Hepatocyte (in vitro differentiated cells): ENCODE data around the gene CALML6. TPM values are rescaled to one million over a fixed set of nuclear protein-coding genes. Genes with fewer than 3 reads are reported as not detected.

Source experiments
- DNase-seq: peaks from one replicate; pipeline ENCODE4 v3.0.0-alpha.2; 2016; ENCODE audit warnings: low spot score
- H2AFZ ChIP-seq: fragments of 200-600 bp; sonication (generic); 2 replicates; pipeline ENCODE4 v1.6.0; 2016; ENCODE audit warnings: antibody characterized with exemption, mild to moderate bottlenecking
- H3K27ac ChIP-seq: fragments of 200-600 bp; sonication (generic); 2 replicates; pipeline ENCODE4 v1.5.1; 2016; ENCODE audit warnings: mild to moderate bottlenecking
- H3K27me3 ChIP-seq: fragments of 200-600 bp; sonication (generic); 2 replicates; pipeline ENCODE4 v1.6.1; 2016
- H3K36me3 ChIP-seq: fragments of 200-600 bp; sonication (generic); replicated peaks from 2 replicates; pipeline ENCODE4 v1.5.1; 2016; ENCODE audit warnings: low read depth; ENCODE audit not compliant: insufficient read depth
- H3K4me1 ChIP-seq: fragments of 200-600 bp; sonication (generic); 2 replicates; pipeline ENCODE4 v1.5.1; 2016; ENCODE audit warnings: mild to moderate bottlenecking, moderate library complexity; ENCODE audit not compliant: insufficient read depth
- H3K4me2 ChIP-seq: fragments of 200-600 bp; sonication (generic); 2 replicates; pipeline ENCODE4 v1.6.0; 2016
- H3K4me3 ChIP-seq: fragments of 200-600 bp; sonication (generic); 2 replicates; pipeline ENCODE4 v1.5.1; 2016; ENCODE audit warnings: mild to moderate bottlenecking
- H3K79me2 ChIP-seq: fragments of 200-600 bp; sonication (generic); 2 replicates; pipeline ENCODE4 v1.6.0; 2017; ENCODE audit warnings: mild to moderate bottlenecking
- H3K9me2 ChIP-seq: fragments of 200-600 bp; sonication (generic); replicated peaks from 2 replicates; pipeline ENCODE4 v1.6.0; 2017; ENCODE audit warnings: mild to moderate bottlenecking; ENCODE audit not compliant: insufficient read depth
- H3K9me3 ChIP-seq: fragments of 200-600 bp; sonication (generic); 2 replicates; pipeline ENCODE4 v1.5.1; 2016; ENCODE audit warnings: low read depth, mild to moderate bottlenecking
- H4K20me1 ChIP-seq: fragments of 200-600 bp; sonication (generic); 2 replicates; pipeline ENCODE4 v1.6.0; 2016; ENCODE audit warnings: mild to moderate bottlenecking; ENCODE audit not compliant: insufficient read depth, poor library complexity, severe bottlenecking
- CTCF ChIP-seq: fragments of 200-600 bp; sonication (generic); IDR thresholded peaks from 2 replicates; pipeline ENCODE4 v1.5.1; 2016; ENCODE audit warnings: antibody characterized with exemption, mild to moderate bottlenecking; ENCODE audit not compliant: poor library complexity
- EZH2 ChIP-seq: fragments of 200-600 bp; sonication (generic); IDR thresholded peaks from 2 replicates; pipeline ENCODE4 v1.6.1; 2016; ENCODE audit warnings: antibody characterized with exemption, mild to moderate bottlenecking, borderline replicate concordance
- EZH2phosphoT487 ChIP-seq: fragments of 200-600 bp; sonication (generic); IDR thresholded peaks from one replicate; pipeline ENCODE4 v1.6.1; 2018; ENCODE audit warnings: antibody characterized with exemption, mild to moderate bottlenecking, low read depth, moderate library complexity; ENCODE audit not compliant: unreplicated experiment, severe bottlenecking
- WGBS: methylation state at CpG from one replicate; pipeline ENCODE4 v1.1.6; 2016; ENCODE audit warnings: low lambda C conversion rate; ENCODE audit errors: missing lambda C conversion rate; 5-methylcytosine and 5-hydroxymethylcytosine counted together
- polyA plus RNA-seq: library from polyadenylated mRNA; unstranded; fragments of >200 nt; fragmentation: Nextera tagmentation; extraction: Ambion mirVana; gene quantifications from 2 replicates; pipeline ENCODE4 v1.2.1, GENCODE V29; 2016
- total RNA-seq: library from RNA; depleted of rRNA; stranded (reverse); fragments of >200 nt; gene quantifications from 2 replicates; pipeline ENCODE4 v1.2.3, GENCODE V29; 2014

CALML6 gene
- total and polyA plus RNA-seq, 2 experiments from 2014 or later: 0.33 to 0.53 TPM

GRCh38 chr1:1903224-1903623 is 11.8 kb upstream of the CALML6 start:
- Histone ChIP-seq H3K27ac (no peak overlapping the region), H3K9me2 (no peaks in the 10 kb centered on the region), H3K4me1 (peaks cover 6% of the 10 kb centered on the region), H3K36me3 (no peaks in the 10 kb centered on the region), H2AFZ (no peak overlapping the region), H3K79me2 (peaks cover 6% of the 10 kb centered on the region), H3K9me3 (no peaks in the 10 kb centered on the region), H3K4me3 (no peak overlapping the region), H4K20me1 (no peaks in the 10 kb centered on the region), H3K27me3 (no peaks in the 10 kb centered on the region), H3K4me2 (no peak overlapping the region)
- no peak for TF ChIP-seq CTCF
- TF ChIP-seq EZH2phosphoT487: no peak
- no peak for TF ChIP-seq EZH2
- 93% methylated on average over 9 of the region's 12 CpGs for WGBS
- DNase-seq: no peak

- Histone ChIP-seq H3K79me2 (peaks cover 9% of the 10 kb centered on the region), H2AFZ (no peak overlapping the region), H3K4me3 (no peak overlapping the region), H3K27ac (no peak overlapping the region), H4K20me1 (no peaks in the 10 kb centered on the region), H3K27me3 (no peaks in the 10 kb centered on the region), H3K4me2 (no peak overlapping the region), H3K9me2 (no peaks in the 10 kb centered on the region), H3K36me3 (no peaks in the 10 kb centered on the region), H3K9me3 (no peaks in the 10 kb centered on the region), H3K4me1 (peaks cover 16% of the 10 kb centered on the region)
- peak; percentile 93 for TF ChIP-seq CTCF
- no peak for TF ChIP-seq EZH2
- no peak for TF ChIP-seq EZH2phosphoT487
- peak; percentile 92 for DNase-seq
- 26% methylated on average over 14 of the region's 15 CpGs for WGBS
Observed at GRCh38 chr1:1906185-1907097, 8.6 kb upstream of the CALML6 start.

- H3K36me3 ChIP-seq: no peaks in the 10 kb centered on the region
- peaks cover 9% of the 10 kb centered on the region for H3K79me2 ChIP-seq
- 90% methylated on average over 8 of the region's 8 CpGs for WGBS
- no peak overlapping the region for H2AFZ ChIP-seq
- H4K20me1 ChIP-seq: no peaks in the 10 kb centered on the region
- DNase-seq: peak; percentile 28
- H3K9me3 ChIP-seq: no peaks in the 10 kb centered on the region
- TF ChIP-seq CTCF: no peak
- no peak overlapping the region for H3K4me3 ChIP-seq
- no peak overlapping the region for H3K27ac ChIP-seq
- H3K4me2 ChIP-seq: no peak overlapping the region
- H3K27me3 ChIP-seq: no peaks in the 10 kb centered on the region
- H3K9me2 ChIP-seq: no peaks in the 10 kb centered on the region
- peaks cover 16% of the 10 kb centered on the region for H3K4me1 ChIP-seq
Observed at GRCh38 chr1:1907098-1907736, 7.8 kb upstream of the CALML6 start.
